ENCODE data around the gene TMEM119.

DNA sequence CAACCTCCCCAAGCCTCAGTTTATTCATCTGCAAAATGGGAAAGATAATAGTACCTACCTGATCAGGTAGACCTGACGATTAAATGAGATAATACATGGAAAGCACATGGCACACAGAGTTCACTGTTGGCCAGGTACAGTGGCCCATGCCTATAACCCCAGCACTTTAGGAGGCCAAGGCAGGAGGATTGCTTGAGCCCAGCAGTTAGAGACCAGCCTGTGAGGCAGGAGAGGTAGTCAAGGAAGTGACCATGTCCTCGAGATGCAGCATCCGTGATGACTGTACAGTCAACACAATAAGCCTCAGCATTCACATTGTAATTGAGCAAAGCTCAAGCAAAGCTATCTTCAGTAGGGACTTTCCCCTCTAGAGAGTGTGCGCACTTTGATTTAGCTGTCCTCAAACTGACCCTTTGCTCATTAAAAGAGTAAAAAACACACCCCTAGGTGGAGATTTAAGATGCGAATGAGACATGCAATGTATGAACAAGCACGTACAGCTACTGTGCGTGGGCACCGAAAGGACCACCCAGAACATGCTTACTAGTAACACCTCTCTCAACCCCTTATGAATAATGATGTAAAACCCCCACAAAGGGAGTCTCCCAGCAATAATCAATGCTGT lies 25.6 kb downstream of the TMEM119 start:
- TF ChIP-seq, protein P1, sequence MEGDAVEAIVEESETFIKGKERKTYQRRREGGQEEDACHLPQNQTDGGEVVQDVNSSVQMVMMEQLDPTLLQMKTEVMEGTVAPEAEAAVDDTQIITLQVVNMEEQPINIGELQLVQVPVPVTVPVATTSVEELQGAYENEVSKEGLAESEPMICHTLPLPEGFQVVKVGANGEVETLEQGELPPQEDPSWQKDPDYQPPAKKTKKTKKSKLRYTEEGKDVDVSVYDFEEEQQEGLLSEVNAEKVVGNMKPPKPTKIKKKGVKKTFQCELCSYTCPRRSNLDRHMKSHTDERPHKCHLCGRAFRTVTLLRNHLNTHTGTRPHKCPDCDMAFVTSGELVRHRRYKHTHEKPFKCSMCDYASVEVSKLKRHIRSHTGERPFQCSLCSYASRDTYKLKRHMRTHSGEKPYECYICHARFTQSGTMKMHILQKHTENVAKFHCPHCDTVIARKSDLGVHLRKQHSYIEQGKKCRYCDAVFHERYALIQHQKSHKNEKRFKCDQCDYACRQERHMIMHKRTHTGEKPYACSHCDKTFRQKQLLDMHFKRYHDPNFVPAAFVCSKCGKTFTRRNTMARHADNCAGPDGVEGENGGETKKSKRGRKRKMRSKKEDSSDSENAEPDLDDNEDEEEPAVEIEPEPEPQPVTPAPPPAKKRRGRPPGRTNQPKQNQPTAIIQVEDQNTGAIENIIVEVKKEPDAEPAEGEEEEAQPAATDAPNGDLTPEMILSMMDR (IDR thresholded peaks at IDR 0.05): no peak
- TF ChIP-seq EP300 (IDR thresholded peaks at IDR 0.05) (no peak), POLR2A (IDR thresholded peaks at IDR 0.05) (no peak)

Measured in ovary (tissue), 3 donors.